Ishikawa (cell line): ENCODE measurements around the gene GRAMD2A.

Source experiments
- CEBPB ChIP-seq: IDR thresholded peaks from 2 replicates; pipeline ENCODE4 v1.6.1; 2012
- CREB1 ChIP-seq: IDR thresholded peaks from 2 replicates; pipeline ENCODE4 v1.6.1; 2012; ENCODE audit warnings: low read depth
- EGR1 ChIP-seq: IDR thresholded peaks from 2 replicates; pipeline ENCODE4 v1.6.1; 2012
- EP300 ChIP-seq: IDR thresholded peaks from 2 replicates; pipeline ENCODE4 v1.6.1; 2012; ENCODE audit warnings: borderline replicate concordance
- FOXM1 ChIP-seq: IDR thresholded peaks from 2 replicates; pipeline ENCODE4 v1.6.1; 2012; ENCODE audit warnings: low read depth, borderline replicate concordance
- NFIC ChIP-seq: IDR thresholded peaks from 2 replicates; pipeline ENCODE4 v1.6.1; 2012
- RAD21 ChIP-seq: IDR thresholded peaks from 2 replicates; pipeline ENCODE4 v1.6.1; 2012; ENCODE audit warnings: low read depth
- TAF1 ChIP-seq: IDR thresholded peaks from 2 replicates; pipeline ENCODE4 v1.6.1; 2012; ENCODE audit warnings: low read depth, mild to moderate bottlenecking
- TCF12 ChIP-seq: IDR thresholded peaks from 2 replicates; pipeline ENCODE4 v1.6.1; 2012; ENCODE audit warnings: low read depth
- TEAD4 ChIP-seq: IDR thresholded peaks from 2 replicates; pipeline ENCODE4 v1.6.1; 2012
- YY1 ChIP-seq: IDR thresholded peaks from 2 replicates; pipeline ENCODE4 v1.6.1; 2012; ENCODE audit warnings: low read depth
- TF ChIP-seq, protein P1 (sequence below): IDR thresholded peaks from 2 replicates; pipeline ENCODE4 v1.6.1; 2012
- TF ChIP-seq, protein P2 (sequence below): IDR thresholded peaks from 2 replicates; pipeline ENCODE4 v1.6.1; 2012; ENCODE audit warnings: low read depth, mild to moderate bottlenecking
- TF ChIP-seq, protein P3 (sequence below): IDR thresholded peaks from 2 replicates; pipeline ENCODE4 v1.6.1; 2012

- TF ChIP-seq CREB1 (no peak), TAF1 (no peak), EGR1 (no peak), EP300 (no peak), RAD21 (no peak), YY1 (no peak), FOXM1 (no peak), CEBPB (no peak), TEAD4 (no peak), TCF12 (no peak), NFIC (no peak)
- TF ChIP-seq, protein P1, sequence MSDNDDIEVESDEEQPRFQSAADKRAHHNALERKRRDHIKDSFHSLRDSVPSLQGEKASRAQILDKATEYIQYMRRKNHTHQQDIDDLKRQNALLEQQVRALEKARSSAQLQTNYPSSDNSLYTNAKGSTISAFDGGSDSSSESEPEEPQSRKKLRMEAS = no peak
- TF ChIP-seq, protein P2, sequence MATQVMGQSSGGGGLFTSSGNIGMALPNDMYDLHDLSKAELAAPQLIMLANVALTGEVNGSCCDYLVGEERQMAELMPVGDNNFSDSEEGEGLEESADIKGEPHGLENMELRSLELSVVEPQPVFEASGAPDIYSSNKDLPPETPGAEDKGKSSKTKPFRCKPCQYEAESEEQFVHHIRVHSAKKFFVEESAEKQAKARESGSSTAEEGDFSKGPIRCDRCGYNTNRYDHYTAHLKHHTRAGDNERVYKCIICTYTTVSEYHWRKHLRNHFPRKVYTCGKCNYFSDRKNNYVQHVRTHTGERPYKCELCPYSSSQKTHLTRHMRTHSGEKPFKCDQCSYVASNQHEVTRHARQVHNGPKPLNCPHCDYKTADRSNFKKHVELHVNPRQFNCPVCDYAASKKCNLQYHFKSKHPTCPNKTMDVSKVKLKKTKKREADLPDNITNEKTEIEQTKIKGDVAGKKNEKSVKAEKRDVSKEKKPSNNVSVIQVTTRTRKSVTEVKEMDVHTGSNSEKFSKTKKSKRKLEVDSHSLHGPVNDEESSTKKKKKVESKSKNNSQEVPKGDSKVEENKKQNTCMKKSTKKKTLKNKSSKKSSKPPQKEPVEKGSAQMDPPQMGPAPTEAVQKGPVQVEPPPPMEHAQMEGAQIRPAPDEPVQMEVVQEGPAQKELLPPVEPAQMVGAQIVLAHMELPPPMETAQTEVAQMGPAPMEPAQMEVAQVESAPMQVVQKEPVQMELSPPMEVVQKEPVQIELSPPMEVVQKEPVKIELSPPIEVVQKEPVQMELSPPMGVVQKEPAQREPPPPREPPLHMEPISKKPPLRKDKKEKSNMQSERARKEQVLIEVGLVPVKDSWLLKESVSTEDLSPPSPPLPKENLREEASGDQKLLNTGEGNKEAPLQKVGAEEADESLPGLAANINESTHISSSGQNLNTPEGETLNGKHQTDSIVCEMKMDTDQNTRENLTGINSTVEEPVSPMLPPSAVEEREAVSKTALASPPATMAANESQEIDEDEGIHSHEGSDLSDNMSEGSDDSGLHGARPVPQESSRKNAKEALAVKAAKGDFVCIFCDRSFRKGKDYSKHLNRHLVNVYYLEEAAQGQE = no peak
- TF ChIP-seq, protein P3, sequence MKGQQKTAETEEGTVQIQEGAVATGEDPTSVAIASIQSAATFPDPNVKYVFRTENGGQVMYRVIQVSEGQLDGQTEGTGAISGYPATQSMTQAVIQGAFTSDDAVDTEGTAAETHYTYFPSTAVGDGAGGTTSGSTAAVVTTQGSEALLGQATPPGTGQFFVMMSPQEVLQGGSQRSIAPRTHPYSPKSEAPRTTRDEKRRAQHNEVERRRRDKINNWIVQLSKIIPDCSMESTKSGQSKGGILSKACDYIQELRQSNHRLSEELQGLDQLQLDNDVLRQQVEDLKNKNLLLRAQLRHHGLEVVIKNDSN = no peak
Observed at GRCh38 chr15:72176743-72177142, 20.8 kb downstream of the GRAMD2A start.
